Stimulated activated CD4-positive, alpha-beta T cell treated with anti-CD3 and anti-CD28 coated beads, Interleukin-4, amount 100 ng/mL, for 48 hours (primary cell): ENCODE data around the gene TJP2.

Experiments used
- DNase-seq, 2 donors: peaks; one replicate each; pipeline ENCODE4 v3.0.0-alpha.2; 2020; ENCODE audit warnings: low read depth in 2 of 2

TJP2 gene

GRCh38 chr9:69191231-69191630, 17.2 kb downstream of the TJP2 start:
- DNase-seq = no peak

- no peak for DNase-seq
Measured at GRCh38 chr9:69192214-69192613, 18.1 kb downstream of the TJP2 start.

GRCh38 chr9:69193685-69194032, 19.6 kb downstream of the TJP2 start:
- no peak for DNase-seq

- DNase-seq = no peak
Measured at GRCh38 chr9:69194702-69195418, 20.8 kb downstream of the TJP2 start.

- DNase-seq = no peak
Measured at GRCh38 chr9:69195668-69196067, 21.6 kb downstream of the TJP2 start.

- no peak for DNase-seq
Measured at GRCh38 chr9:69197687-69198086, 23.6 kb downstream of the TJP2 start.

- no peak for DNase-seq
Measured at GRCh38 chr9:69198521-69199220, 24.6 kb downstream of the TJP2 start.

- no peak for DNase-seq
Measured at GRCh38 chr9:69199769-69200470, 25.8 kb downstream of the TJP2 start.

- DNase-seq = no peak
Measured at GRCh38 chr9:69202556-69202955, 28.5 kb downstream of the TJP2 start.

GRCh38 chr9:69204326-69204725, 30.2 kb downstream of the TJP2 start:
- no peak for DNase-seq

GRCh38 chr9:69204849-69205248, 30.8 kb downstream of the TJP2 start:
- no peak for DNase-seq

GRCh38 chr9:69206047-69206446, 32.0 kb downstream of the TJP2 start:
- DNase-seq = no peak

- DNase-seq = no peak
Measured at GRCh38 chr9:69207503-69207902, 33.4 kb downstream of the TJP2 start.

- no peak for DNase-seq
Measured at GRCh38 chr9:69211424-69212036, 37.5 kb downstream of the TJP2 start.

GRCh38 chr9:69213647-69214046, 39.6 kb downstream of the TJP2 start:
- no peak for DNase-seq

- DNase-seq = no peak
Measured at GRCh38 chr9:69214939-69215338, 40.9 kb downstream of the TJP2 start.

- no peak for DNase-seq
Measured at GRCh38 chr9:69215774-69216485, 41.9 kb downstream of the TJP2 start.

GRCh38 chr9:69218166-69218565, 44.1 kb downstream of the TJP2 start:
- no peak for DNase-seq

GRCh38 chr9:69221036-69221435, 47.0 kb downstream of the TJP2 start:
- DNase-seq = no peak

- no peak for DNase-seq
Measured at GRCh38 chr9:69222970-69223369, 48.9 kb downstream of the TJP2 start.

GRCh38 chr9:69223605-69224004, 49.5 kb downstream of the TJP2 start:
- DNase-seq = no peak

- no peak for DNase-seq
Measured at GRCh38 chr9:69229367-69229766, 55.3 kb downstream of the TJP2 start.
